ENCODE data around the gene TCF12. TPM values are rescaled to one million over a fixed set of nuclear protein-coding genes. Genes with fewer than 3 reads are reported as not detected.

The TCF12 gene
- polyA plus RNA-seq, 3 donors = 15.8 to 52.5 (median 27.6) TPM

DNA sequence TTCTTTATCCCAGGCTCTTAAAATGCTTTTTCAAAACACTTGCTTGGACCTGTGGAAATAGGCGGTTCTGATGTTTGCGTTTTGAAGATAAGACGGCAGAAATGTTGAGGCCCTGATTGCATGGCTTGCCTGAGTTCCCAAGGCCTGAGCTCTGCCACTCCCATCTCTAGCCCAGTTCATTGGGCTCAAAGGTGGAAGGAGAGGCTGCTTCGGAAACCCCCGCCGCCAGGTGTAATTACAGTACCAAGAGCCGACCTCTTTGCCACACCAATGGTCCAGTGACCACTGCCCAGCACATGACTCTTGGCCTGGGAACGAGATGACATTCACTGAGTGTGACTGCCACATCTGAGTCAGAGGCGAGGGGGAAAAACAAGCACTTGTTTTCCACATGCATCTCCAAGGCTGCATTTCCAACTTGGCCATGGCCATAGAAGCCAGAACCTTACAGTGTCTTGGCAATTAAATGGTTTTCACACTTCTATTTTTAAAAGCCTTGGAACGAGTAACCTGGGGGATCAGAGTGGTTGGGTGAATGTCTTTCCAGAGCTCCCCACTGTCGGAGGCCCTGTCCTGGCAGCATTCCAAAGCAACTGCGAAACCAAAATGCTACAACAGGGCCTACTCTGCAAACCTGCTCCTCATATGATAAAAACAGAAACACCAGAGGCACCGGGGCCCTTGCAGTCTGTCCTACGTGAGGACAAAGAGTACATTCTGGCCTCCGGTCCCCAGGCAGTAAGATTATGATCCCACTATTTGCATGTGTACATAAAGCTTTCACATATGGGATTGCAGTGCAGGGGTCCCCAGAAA, 394.1 kb downstream of the TCF12 start:
- Histone ChIP-seq H4K20me1 (ENCODE audit: insufficient read depth, low read length) (no peaks in the 10 kb centered on the region), H3K27ac (ENCODE audit: low read depth in 1 of 2, low read length in 2 of 2) (no peak overlapping the region), H3K4me2 (replicated peaks; ENCODE audit: extremely low read depth, low read length, poor library complexity, severe bottlenecking) (no peak overlapping the region), H3K27me3 (ENCODE audit: control insufficient read depth in 2 of 2, insufficient read depth in 2 of 2, low read length in 2 of 2) (no peaks in the 10 kb centered on the region), H3K9ac (ENCODE audit: insufficient read depth, low read length, poor library complexity, severe bottlenecking) (no peak overlapping the region), H3K9me3 (replicated peaks in 1 of 2; ENCODE audit: control insufficient read depth in 1 of 2, insufficient read depth in 1 of 2, low read length in 2 of 2) (no peaks in the 10 kb centered on the region), H3K4me1 (ENCODE audit: control insufficient read depth in 1 of 2, insufficient read depth in 2 of 2, low read length in 2 of 2) (peaks cover 6 to 8% of the 10 kb centered on the region in 2 donors), H3K4me3 (replicated peaks in 1 of 3; ENCODE audit: low read depth in 2 of 3, low read length in 3 of 3) (no peak overlapping the region), H2AFZ (ENCODE audit: insufficient read depth, low read depth, low read length, poor library complexity, severe bottlenecking) (no peak overlapping the region), H3K36me3 (replicated peaks in 1 of 2; ENCODE audit: control insufficient read depth in 1 of 2, insufficient read depth in 2 of 2, low read length in 2 of 2) (no peaks in the 10 kb centered on the region), H3K79me2 (ENCODE audit: insufficient read depth, low read length) (peaks cover under 1% of the 10 kb centered on the region)
- Mint-ChIP-seq H3K9me3 (no peaks in the 10 kb centered on the region), H3K4me3 (no peak overlapping the region), H3K27me3 (ENCODE audit: low read depth in 3 of 3) (peaks cover 2 to 7% (median 3%) of the 10 kb centered on the region in 3 donors), H3K27ac (no peak overlapping the region), H3K4me1 (peaks cover 8% of the 10 kb centered on the region), H3K36me3 (no peaks in the 10 kb centered on the region)
- WGBS (ENCODE audit: insufficient coverage) = 93% methylated on average over 8 of the region's 15 CpGs
- no peak for DNase-seq
- intact Hi-C loops (cut with micrococcal nuclease) = no loop called here
- no peak for TF ChIP-seq CTCF (IDR thresholded peaks at IDR 0.05)

DNA sequence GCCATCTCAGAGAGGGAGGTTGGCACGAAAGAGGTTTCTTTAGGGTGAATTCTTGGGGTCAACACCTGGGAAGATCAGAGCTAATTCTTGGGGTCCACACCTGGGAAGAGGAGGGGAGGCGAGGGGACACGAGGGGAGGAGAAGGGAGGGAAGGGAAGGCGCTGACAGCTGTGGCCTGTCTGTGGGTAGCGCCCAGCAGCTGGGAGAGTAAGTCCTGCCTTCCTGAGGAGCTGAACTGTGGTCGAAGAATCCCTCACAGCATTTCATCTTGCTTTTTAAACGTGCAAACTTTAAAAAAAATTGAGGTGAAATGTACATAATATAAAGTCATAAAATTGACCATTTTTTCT, 394.7 kb downstream of the TCF12 start:
- intact Hi-C loops (cut with micrococcal nuclease) = no loop called here
- H3K79me2 ChIP-seq (ENCODE audit: insufficient read depth, low read length) = no peaks in the 10 kb centered on the region
- no peaks in the 10 kb centered on the region for H3K36me3 Mint-ChIP-seq
- no peak overlapping the region for H3K27ac Mint-ChIP-seq
- DNase-seq = no peak
- no peaks in the 10 kb centered on the region for H4K20me1 ChIP-seq (ENCODE audit: insufficient read depth, low read length)
- H3K36me3 ChIP-seq (replicated peaks in 1 of 2; ENCODE audit: control insufficient read depth in 1 of 2, insufficient read depth in 2 of 2, low read length in 2 of 2) = no peaks in the 10 kb centered on the region
- H3K27ac ChIP-seq (ENCODE audit: low read depth in 1 of 2, low read length in 2 of 2) = no peak overlapping the region
- no peak for TF ChIP-seq CTCF (IDR thresholded peaks at IDR 0.05)
- no peaks in the 10 kb centered on the region for H3K9me3 ChIP-seq (replicated peaks in 1 of 2; ENCODE audit: control insufficient read depth in 1 of 2, insufficient read depth in 1 of 2, low read length in 2 of 2)
- H3K27me3 ChIP-seq (ENCODE audit: control insufficient read depth in 2 of 2, insufficient read depth in 2 of 2, low read length in 2 of 2) = no peaks in the 10 kb centered on the region
- no peak overlapping the region for H3K4me3 ChIP-seq (replicated peaks in 1 of 3; ENCODE audit: low read depth in 2 of 3, low read length in 3 of 3)
- peaks cover 2 to 7% (median 3%) of the 10 kb centered on the region in 3 donors for H3K27me3 Mint-ChIP-seq (ENCODE audit: low read depth in 3 of 3)
- peaks cover 6 to 8% of the 10 kb centered on the region in 2 donors for H3K4me1 ChIP-seq (ENCODE audit: control insufficient read depth in 1 of 2, insufficient read depth in 2 of 2, low read length in 2 of 2)
- peaks cover 8% of the 10 kb centered on the region for H3K4me1 Mint-ChIP-seq
- no peak overlapping the region for H3K4me2 ChIP-seq (replicated peaks; ENCODE audit: extremely low read depth, low read length, poor library complexity, severe bottlenecking)
- H2AFZ ChIP-seq (ENCODE audit: insufficient read depth, low read depth, low read length, poor library complexity, severe bottlenecking) = no peak overlapping the region
- H3K4me3 Mint-ChIP-seq = no peak overlapping the region
- WGBS (ENCODE audit: insufficient coverage) = 79% methylated on average over 4 of the region's 7 CpGs
- H3K9me3 Mint-ChIP-seq = no peaks in the 10 kb centered on the region
- no peak overlapping the region for H3K9ac ChIP-seq (ENCODE audit: insufficient read depth, low read length, poor library complexity, severe bottlenecking)

Data from CD14-positive monocyte (primary cell).